GM19397 (cell line): ENCODE results near the gene TDRD15.
"Not testable (repeated sequence)": the region's sequence is repeated elsewhere in the genome, so short reads cannot be mapped to it uniquely, and the experiment has no call there.

ENCODE experiments used
- ATAC-seq: cut with Tn5 transposase; IDR thresholded peaks from one replicate; pipeline ENCODE4 v1.9.1; 2021; ENCODE audit warnings: mild to moderate bottlenecking, moderate library complexity; ENCODE audit not compliant: unreplicated experiment

The TDRD15 gene

GRCh38 chr2:21142149-21142548, 18.4 kb downstream of the TDRD15 start:
- no peak for ATAC-seq

DNA sequence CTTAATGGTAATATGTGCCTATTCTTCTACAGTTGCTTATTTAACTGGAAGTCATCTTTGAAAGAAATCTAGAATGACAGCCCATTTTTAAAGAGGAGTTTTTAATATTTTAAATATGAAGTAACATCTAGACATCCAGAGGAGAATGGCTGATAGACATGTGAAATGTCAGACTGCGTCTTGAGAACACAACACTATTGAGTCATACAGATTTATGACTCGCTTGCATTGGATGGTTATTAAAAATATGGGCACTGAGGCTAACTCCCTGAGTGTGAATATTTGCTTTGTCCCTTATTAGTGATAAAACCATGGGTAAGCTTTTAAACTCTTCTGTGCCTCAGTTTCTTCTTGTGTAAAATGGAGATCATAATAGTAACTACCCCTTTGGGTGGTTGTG, 22.9 kb downstream of the TDRD15 start:
- no peak for ATAC-seq

- no peak for ATAC-seq
Observed at GRCh38 chr2:21148718-21149117, 24.9 kb downstream of the TDRD15 start.

DNA sequence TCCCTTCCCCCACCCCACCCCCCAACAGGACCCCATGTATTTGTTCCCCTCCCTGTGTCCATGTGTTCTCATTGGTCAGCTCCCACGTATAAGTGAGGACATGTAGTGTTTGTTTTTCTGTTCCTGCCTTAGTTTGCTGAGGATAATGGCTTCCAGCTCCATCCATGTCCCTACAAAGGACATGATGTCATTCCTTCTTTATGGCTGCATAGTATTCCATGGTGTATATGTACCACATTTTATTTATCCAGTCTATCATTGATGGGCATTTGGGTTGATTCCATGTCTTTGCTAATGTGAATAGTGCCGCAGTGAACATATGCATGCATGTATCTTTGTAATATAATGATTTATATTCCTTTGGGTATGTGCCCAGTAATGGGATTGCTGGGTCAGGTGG, 27.5 kb downstream of the TDRD15 start:
- ATAC-seq: not testable (repeated sequence)

- ATAC-seq: no peak
Observed at GRCh38 chr2:21155365-21156136, 31.8 kb downstream of the TDRD15 start.

DNA sequence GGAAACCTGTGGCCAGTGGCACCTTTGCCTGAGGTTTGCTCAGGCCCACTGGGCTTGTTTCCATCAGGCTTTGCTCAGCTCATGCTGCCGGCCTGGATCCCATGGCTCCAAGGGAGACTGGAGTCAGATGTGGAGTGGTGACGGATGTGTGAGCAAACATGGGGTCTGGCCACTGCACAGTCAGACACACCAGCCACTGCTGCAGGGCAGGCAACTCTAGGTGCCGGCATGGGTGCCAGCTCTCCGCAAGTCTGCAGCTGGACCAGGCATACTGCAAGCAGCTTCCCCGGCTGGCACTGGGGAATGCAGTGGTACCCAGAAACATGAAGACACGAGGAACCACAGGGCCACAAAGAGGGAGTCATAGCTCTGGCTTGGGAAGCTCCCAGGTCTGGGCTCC, 37.4 kb downstream of the TDRD15 start:
- ATAC-seq: no peak

DNA sequence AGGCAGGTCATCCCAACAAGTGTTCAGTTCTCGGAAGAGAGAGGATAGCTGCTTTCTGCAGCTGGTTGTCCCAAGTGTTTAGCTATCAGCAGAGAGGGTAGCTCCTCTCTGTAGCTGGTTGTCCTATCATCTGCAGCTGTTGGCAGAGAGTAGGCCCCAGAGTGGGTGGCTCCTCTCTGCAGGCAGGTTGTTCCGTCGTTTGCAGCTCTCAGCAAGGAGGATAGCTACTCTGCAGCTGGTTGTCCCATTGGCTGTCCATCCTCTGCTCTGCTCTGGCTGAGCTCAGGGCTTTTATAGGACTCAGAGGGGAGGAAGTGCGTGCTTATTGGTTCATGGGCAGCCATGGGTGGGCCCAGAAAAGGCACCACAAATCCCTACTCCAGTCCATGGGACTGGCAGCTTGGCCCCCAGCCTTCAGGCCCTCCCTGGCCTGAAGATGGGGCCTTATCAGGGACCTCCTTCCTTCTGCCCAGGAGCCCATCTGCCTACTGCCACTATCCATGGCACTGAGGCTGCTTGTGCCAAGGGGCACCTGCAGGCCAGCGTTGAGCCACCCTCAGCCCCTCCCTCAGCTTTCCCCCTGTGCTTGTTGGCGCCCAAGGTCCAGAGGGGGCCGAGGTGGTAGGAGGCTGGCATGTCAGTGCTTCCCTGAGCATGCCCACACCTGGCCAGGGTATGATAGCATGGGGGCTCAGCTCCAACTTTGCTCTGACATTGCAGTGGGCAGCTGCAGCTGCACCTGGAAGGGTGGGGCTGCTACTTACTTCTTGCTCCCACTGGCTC, 38.3 kb downstream of the TDRD15 start:
- no peak for ATAC-seq

GRCh38 chr2:21162615-21162878, 38.8 kb downstream of the TDRD15 start:
- ATAC-seq: no peak

DNA sequence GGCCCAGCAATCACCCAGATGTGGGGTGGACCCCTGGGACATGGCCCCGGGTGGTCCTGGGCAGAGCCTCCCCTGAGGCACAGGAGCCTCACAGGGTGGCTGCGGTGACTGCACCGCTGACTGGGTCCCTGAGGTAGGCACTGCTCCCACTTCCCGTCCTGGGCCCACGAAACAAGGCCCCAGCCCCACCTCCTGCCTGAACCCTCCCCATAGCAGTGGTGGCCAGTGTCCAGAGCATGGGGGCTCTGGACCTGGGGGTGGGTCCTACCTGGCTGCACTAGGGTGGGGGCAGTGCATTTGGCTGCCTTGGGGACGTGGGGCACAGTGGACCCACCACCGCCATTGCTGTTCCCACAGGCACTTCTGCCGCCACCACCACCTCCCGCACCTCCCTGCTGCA, 39.4 kb downstream of the TDRD15 start:
- ATAC-seq: no peak

DNA sequence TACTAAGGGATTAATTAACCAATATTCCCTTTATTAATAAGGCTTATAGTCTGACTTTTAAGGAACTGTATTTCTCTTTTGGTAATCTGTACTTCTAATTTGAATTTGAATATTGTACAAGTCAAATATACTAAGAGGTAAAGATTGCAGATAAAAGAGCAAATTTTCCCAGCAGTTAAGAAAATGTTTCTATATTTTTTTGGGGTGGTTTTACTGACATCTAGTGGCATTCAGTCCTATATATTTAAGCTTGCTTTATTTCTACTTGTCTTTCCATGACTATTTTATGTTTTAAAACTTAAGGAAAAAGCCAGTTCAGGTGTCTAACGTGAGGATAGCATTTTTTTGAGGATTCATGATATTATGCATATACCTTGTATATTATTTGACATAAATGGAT, 41.6 kb downstream of the TDRD15 start:
- no peak for ATAC-seq

DNA sequence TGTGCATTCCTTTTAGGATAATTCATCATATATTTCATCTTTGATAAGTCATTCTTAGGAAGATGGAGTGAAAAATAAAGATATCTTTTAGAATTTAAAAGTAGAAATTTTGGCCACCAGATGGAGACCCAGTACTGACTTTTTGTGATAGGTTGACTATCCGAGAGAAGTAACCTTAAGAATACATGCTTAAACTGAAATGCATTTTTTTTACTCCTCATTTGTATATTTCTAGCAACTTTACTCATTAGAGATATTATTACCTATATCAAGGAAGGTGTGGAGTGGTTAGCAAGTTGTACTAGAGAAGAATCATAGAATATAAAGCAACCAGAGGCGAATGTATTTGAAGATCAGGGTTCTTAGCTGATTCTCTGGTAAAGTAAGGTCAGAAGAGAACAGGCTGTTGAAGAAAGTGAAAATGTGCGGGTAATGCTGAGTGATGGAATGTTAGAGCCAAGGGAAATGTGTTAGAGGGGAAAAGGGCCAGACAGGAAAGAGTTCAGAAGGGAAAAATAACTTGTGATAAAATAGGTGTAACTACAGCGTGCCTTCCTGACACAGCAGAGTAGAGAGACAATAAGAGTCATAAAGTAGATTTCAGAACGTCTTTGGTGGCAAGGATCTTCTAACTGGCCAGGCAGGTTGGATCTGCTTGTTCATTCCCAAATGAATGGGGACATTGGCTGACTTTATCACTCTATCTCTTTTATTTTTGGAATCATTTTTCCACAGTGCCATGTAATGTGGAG, 52.3 kb downstream of the TDRD15 start:
- no peak for ATAC-seq

DNA sequence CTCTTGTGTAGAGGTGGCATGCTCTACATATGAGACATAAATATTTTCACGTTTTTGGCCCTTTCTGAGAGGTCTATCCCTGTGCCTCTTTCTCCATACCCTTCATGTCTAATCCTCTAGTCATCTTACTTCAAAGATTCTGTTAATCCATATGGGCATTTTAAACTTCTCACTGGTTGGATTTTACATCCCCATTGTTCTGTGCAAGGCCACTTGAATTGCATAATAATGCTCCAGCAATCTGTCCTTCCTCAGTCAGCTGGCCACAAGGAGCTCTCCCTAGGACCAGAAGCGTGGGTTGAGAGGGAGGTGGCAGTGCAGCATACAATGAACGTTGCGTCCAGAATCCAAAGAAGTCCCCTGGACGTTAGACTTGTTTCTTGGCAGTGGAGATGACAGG, 58.2 kb downstream of the TDRD15 start:
- no peak for ATAC-seq

DNA sequence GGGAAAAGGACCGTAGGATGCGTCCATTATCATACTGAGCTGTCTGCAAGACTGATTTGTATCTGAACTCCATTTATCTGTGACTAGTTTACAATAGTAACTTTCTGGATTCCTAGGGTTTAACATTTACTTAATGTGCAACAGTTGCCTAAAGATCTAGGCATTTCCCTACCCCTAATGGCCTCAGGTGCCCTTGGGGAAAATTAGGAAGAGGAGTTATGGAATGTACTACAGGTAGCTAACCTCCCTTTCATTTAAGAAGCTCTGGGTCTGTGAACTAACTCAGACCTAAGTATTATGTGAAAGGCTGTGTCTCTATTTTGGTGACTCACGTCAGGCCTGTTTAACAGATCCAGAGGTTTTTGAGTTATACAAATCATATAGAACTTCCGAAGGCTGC, 59.5 kb downstream of the TDRD15 start:
- ATAC-seq: no peak

GRCh38 chr2:21183726-21184125, 60.0 kb downstream of the TDRD15 start:
- no peak for ATAC-seq

GRCh38 chr2:21191535-21191934, 67.8 kb downstream of the TDRD15 start:
- ATAC-seq: no peak
